PC-3 (cell line): Measurements from ENCODE around the gene C5orf63.

Source experiments
- CTCF ChIP-seq: fragments of 300-600 bp; sonication (generic); conservative IDR thresholded peaks from 2 replicates; pipeline ENCODE4 v1.5.1; 2017; ENCODE audit warnings: antibody characterized with exemption, low read depth, mild to moderate bottlenecking, low read length
- EZH2 ChIP-seq: fragments of 300-600 bp; sonication (generic); IDR thresholded peaks from one replicate; pipeline ENCODE4 v1.6.1; 2017; ENCODE audit warnings: antibody characterized with exemption, mild to moderate bottlenecking, low read length; ENCODE audit not compliant: unreplicated experiment
- EZH2phosphoT487 ChIP-seq: fragments of 300-600 bp; sonication (generic); IDR thresholded peaks from 2 replicates; pipeline ENCODE4 v1.6.1; 2018; ENCODE audit warnings: mild to moderate bottlenecking, antibody characterized with exemption, low read length, borderline replicate concordance

- no peak for TF ChIP-seq CTCF
- no peak for TF ChIP-seq EZH2
- TF ChIP-seq EZH2phosphoT487 = no peak
Measured at GRCh38 chr5:127084656-127085055, 11.4 kb upstream of the C5orf63 start.
